Forelimb muscle (tissue), 1 donor: Measurements from ENCODE around the gene BCAS3. TPM values are rescaled to one million over a fixed set of nuclear protein-coding genes. Genes with fewer than 3 reads are reported as not detected.

Source experiments
- DNase-seq: peaks from one replicate; pipeline ENCODE4 v3.0.0-alpha.2; 2013; ENCODE audit warnings: low read depth
- polyA plus RNA-seq: library from polyadenylated mRNA; unstranded; fragments of 120-200 nt; gene quantifications from one replicate; pipeline ENCODE4 v1.2.1, GENCODE V29; 2013; ENCODE audit not compliant: insufficient read length

The BCAS3 gene
- polyA plus RNA-seq, 1 donor: 10.1 TPM

DNA sequence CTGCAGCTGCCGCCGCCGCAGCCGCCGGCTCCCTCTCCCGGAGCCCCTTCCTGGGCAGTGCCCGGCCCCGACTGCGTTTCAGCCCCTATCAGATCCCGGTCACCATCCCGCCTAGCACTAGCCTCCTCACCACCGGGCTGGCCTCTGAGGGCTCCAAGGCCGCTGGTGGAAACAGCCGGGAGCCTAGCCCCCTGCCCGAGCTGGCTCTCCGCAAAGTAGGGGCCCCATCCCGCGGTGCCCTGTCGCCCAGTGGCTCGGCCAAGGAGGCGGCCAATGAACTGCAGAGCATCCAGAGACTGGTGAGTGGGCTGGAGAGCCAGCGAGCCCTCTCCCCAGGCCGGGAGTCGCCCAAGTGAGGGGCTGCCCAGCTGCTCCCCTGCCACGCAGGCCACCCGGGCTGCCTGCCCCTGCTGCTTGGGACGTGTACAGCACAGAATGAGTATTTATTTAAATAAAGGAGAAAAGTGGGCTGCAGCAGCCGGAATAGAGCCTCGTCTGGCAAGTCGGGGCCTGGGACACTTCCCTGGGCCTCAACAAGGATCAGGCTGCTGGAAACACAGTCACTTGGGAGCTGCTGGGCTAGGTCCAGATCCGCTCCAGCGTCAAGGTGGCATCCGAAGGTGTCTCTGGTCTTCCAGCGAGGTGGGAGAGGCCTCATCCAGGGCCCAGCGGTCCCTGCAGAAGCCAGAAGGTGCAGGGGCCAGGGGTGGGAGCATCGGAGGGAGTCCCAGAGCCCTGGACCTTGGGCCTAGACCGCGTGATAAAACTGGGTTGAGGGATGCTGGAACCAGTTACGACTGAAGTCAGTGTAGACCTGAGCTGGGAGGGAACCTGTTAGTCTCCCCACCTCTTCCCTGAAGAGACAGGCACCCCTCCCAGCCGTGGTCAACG, 730.7 kb downstream of the BCAS3 start:
- no peak for DNase-seq

GRCh38 chr17:61409301-61410112, 731.9 kb downstream of the BCAS3 start:
- DNase-seq: no peak

GRCh38 chr17:61410141-61411010, 732.7 kb downstream of the BCAS3 start:
- no peak for DNase-seq

- no peak for DNase-seq
These were observed 733.3 kb downstream of the BCAS3 start for GRCh38 chr17:61411011-61411260.

- DNase-seq: no peak
These were observed 733.9 kb downstream of the BCAS3 start for GRCh38 chr17:61411261-61412142.

DNA sequence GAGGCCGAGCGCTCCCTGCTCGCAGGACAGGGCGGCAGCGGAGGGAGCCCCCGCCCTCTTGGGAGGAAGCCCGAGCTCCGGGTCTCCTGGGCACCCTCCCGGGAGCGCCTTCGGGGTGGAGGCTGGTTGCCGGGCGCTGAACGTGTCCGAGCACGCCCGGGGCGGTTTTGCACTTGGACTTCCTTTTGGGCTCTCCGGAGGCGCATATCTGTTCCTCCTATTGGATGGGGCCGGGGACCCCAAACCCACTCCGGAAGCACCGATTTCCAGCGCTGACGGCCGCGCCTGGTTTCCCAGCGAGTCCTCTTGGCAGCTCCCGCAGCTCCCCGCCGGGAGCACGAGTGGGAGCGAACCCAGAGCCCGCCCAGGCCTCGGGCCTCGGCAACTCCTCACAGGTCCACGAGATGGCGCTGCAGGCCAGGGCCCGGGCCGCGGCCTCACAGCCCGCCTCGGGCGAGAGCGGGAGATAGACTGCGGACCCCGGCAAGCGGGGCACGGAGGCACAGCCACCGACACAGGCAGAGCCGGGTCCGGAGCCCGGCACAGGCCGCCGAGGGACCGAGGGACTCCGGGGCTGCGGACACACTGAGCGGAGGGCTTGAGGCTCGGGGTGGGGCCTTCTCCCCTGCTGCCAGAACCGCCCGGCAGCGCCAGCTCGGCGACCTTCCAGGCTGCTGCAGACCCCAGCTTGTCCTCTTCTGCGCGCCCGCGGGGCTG, 734.6 kb downstream of the BCAS3 start:
- no peak for DNase-seq

DNA sequence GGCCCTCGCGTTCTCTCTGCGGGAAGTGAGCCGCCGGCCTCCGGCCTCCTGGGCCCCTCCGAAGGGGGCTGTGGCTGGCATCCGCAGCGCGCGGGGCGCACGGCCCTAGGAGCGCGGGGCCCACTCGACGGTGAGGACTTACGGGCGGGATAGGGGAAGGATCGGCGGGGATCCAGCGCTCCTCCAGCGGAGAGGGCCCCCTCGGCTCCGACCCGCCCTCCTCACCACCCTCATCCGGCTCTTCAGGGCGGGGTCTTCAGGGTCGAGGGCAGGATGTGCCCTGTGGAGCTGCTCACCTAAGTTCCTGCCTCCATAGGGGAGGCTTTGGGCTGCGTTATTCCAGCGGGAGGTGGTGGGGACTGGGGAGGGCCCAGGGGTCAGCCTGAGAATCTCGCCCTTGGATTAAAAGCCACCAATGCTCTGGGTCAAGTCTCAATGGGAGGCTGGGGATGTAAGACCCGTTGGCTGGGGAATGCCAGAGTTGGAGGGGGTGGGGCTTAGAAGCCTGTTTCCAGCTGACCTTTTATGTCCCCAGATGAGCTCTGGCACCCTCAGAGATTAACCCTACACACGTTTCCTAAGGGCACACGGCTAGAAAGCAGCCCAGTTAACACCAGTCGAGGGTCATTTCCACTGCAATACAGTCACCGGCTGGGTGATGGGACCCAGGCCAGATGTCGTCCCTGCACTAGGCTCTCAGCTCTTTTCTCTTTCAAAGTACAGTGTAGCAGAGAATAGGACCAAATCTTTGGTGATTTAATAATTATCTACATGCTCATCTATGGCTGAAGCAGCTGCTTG, 735.4 kb downstream of the BCAS3 start:
- DNase-seq: no peak

- no peak for DNase-seq
These were observed 736.0 kb downstream of the BCAS3 start for GRCh38 chr17:61413661-61414126.

DNA sequence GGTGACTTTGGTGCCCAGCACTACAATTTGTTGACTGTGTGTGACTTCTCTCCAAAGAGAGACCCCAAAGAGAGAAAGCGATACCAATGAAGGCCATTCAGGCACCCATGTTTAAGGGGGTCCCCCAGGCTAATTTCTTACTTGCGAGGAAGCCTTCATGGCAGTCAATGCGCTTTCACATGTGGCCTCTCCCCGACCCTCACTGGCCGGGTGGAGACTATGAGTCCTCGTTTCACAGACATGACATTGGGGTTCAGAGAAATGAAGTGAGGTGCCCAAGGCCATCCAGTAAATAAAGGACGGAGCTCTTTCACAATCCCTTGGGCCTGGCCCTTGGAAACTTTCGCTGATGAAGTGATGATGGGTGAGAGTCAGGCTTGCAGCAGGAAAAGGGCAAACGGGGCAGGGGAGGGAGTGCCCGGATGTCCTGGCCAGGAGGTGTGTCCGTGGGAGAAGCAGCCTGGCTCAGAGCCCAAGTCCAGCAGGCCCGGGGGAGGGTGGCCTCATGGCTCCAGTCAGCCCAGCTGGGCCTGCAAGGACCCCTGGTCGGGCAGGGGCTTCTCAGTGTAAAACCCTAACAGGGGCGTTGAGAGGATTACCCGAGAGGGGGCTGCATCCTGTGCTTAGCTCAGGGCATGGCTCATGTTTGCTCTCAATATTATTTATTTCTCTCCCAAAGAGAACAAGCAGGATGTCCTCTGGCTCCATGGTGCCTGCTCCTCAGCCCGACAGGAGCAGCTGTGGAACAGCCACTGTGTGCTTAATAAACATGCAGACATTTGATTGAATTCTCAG, 736.7 kb downstream of the BCAS3 start:
- DNase-seq: no peak

GRCh38 chr17:61414936-61415251, 737.2 kb downstream of the BCAS3 start:
- no peak for DNase-seq

GRCh38 chr17:61415374-61416210, 737.9 kb downstream of the BCAS3 start:
- no peak for DNase-seq

DNA sequence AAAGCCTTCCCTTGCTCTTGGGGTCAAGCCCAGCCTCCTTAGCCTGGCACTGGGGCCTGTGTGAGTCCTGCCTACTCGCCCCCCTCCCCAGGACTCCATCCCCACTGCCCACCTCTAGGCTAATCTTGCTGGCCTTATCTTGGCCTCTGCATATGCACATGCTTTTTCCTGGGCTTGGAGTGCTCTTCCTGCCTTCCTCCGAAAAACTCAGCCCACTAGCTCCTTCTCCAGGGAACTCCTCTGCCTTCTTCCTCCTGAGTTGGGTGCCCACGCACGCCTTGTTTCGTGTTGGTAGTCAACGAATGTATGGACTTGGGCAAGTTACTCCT, 738.5 kb downstream of the BCAS3 start:
- no peak for DNase-seq

- peak; percentile 65 for DNase-seq
These were observed 739.1 kb downstream of the BCAS3 start for GRCh38 chr17:61416540-61417363.

GRCh38 chr17:61418449-61418848, 740.8 kb downstream of the BCAS3 start:
- no peak for DNase-seq

DNA sequence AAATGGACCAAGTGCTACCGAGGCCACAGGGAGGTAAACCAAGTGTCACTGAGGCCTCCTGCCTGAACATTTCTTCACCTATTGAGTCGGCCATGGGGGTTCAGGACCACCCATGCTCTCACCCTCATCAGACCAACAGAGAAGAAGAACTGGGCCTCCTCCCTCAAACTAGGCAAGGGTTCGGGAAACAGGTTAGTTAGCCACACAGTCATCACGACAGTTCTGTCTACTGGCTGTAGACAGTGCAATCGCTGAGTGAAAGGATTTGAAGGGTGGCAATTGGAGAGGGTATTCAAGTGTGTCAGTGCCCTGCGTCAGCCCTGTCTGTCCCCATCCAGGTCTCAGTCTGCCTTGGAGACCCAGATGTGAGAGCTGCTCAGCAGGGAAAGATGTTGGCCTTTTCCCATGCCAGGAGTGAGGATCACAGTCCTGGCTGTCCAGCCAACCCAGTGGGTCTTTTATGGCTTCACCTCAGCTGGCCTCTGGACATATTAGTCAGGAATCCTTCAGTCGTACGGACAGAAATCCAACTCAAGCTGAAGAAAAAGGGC, 741.9 kb downstream of the BCAS3 start:
- DNase-seq: no peak

GRCh38 chr17:61420052-61420451, 742.4 kb downstream of the BCAS3 start:
- no peak for DNase-seq
